AG10803 (cell line): ENCODE results near the gene COL25A1.
A peak's percentile ranks its signal among the peaks of the same experiment; 100 is the strongest.

Experiments
- DNase-seq: peaks from one replicate; pipeline ENCODE4 v3.0.0; 2010; ENCODE audit warnings: low read depth
- H3K4me3 ChIP-seq: 2 replicates; pipeline ENCODE4 v1.5.1; 2011; ENCODE audit warnings: mild to moderate bottlenecking, low read length, control low read depth
- CTCF ChIP-seq: conservative IDR thresholded peaks from 2 replicates; pipeline ENCODE4 v1.5.1; 2011; ENCODE audit warnings: mild to moderate bottlenecking, low read length, control low read depth, inconsistent platforms

Gene COL25A1

GRCh38 chr4:108796173-108796572 is 506.3 kb downstream of the COL25A1 start:
- H3K4me3 ChIP-seq = no peak overlapping the region
- no peak for TF ChIP-seq CTCF
- DNase-seq = no peak

GRCh38 chr4:108795733-108796132 is 506.7 kb downstream of the COL25A1 start:
- TF ChIP-seq CTCF = no peak
- H3K4me3 ChIP-seq = no peak overlapping the region
- no peak for DNase-seq

GRCh38 chr4:108794136-108794535 is 508.3 kb downstream of the COL25A1 start:
- DNase-seq = peak; percentile 55
- H3K4me3 ChIP-seq = no peak overlapping the region
- no peak for TF ChIP-seq CTCF

- no peak overlapping the region for H3K4me3 ChIP-seq
- TF ChIP-seq CTCF = no peak
- DNase-seq = no peak
These were observed 509.0 kb downstream of the COL25A1 start for GRCh38 chr4:108793415-108793814.

- DNase-seq = no peak
- no peak overlapping the region for H3K4me3 ChIP-seq
- TF ChIP-seq CTCF = no peak
These were observed 513.7 kb downstream of the COL25A1 start for GRCh38 chr4:108788731-108789130.

GRCh38 chr4:108787724-108788123 is 514.7 kb downstream of the COL25A1 start:
- no peak overlapping the region for H3K4me3 ChIP-seq
- no peak for TF ChIP-seq CTCF

GRCh38 chr4:108787106-108787505 is 515.4 kb downstream of the COL25A1 start:
- no peak overlapping the region for H3K4me3 ChIP-seq
- no peak for TF ChIP-seq CTCF
- DNase-seq = no peak

More at GRCh38 chr4:108787724-108788123, 514.7 kb downstream of the COL25A1 start:
- no peak for DNase-seq
